Measurements from ENCODE around the gene DPF3. TPM values are rescaled to one million over a fixed set of nuclear protein-coding genes. Genes with fewer than 3 reads are reported as not detected.

The DPF3 gene
- total and polyA plus RNA-seq, 2 donors (not counting 1 experiment from before 2014, with no cell fraction given) = 3.4 to 10.2 TPM

GRCh38 chr14:72625689-72626088 lies 268.2 kb downstream of the DPF3 start:
- H3K4me3 Mint-ChIP-seq = no peak overlapping the region
- Histone ChIP-seq H3K9me3 (ENCODE audit: control extremely low read depth in 1 of 3, control insufficient read depth in 2 of 3, insufficient read depth in 1 of 3, low read length in 2 of 3) (peaks cover 0 to 6% (median 4%) of the 10 kb centered on the region in 3 donors), H3K4me2 (replicated peaks; ENCODE audit: low read depth, low read length, poor library complexity, severe bottlenecking) (no peak overlapping the region), H4K20me1 (ENCODE audit: control insufficient read depth, insufficient read depth, low read length, poor library complexity, severe bottlenecking) (no peaks in the 10 kb centered on the region), H3K9ac (ENCODE audit: low read length) (no peak overlapping the region), H3K79me2 (ENCODE audit: control insufficient read depth, insufficient read depth, low read length) (no peaks in the 10 kb centered on the region), H3K27me3 (replicated peaks in 1 of 4; ENCODE audit: control extremely low read depth in 1 of 4, control insufficient read depth in 3 of 4, insufficient read depth in 4 of 4, low read length in 3 of 4) (no peaks in the 10 kb centered on the region), H3K36me3 (replicated peaks in 1 of 2; ENCODE audit: control extremely low read depth in 1 of 2, control insufficient read depth in 1 of 2, extremely low read depth in 1 of 2, insufficient read depth in 2 of 2, low read length in 1 of 2) (no peaks in the 10 kb centered on the region), H3K27ac (ENCODE audit: low read length in 2 of 2) (no peak overlapping the region), H3K4me3 (ENCODE audit: control extremely low read depth in 1 of 5, extremely low read depth in 1 of 5, insufficient read depth in 1 of 5, low read depth in 2 of 5, low read length in 4 of 5) (no peak overlapping the region), H3K4me1 (ENCODE audit: control insufficient read depth in 2 of 2, insufficient read depth in 2 of 2, low read length in 2 of 2) (peaks cover 5 to 7% of the 10 kb centered on the region in 2 donors), H2AFZ (ENCODE audit: insufficient read depth, low read depth, low read length, poor library complexity, severe bottlenecking) (no peak overlapping the region)
- CTCF ChIA-PET = no interaction called here
- POLR2A ChIA-PET = no interaction called here
- ATAC-seq (ENCODE audit: low read depth) = no peak
- no CpG with 5 or more reads among the region's 2 CpGs for WGBS (ENCODE audit: insufficient coverage)
- H3K27ac Mint-ChIP-seq = no peak overlapping the region
- no peaks in the 10 kb centered on the region for H3K27me3 Mint-ChIP-seq
- no peak for DNase-seq
- intact Hi-C loops (cut with micrococcal nuclease) = no loop called here
- no peaks in the 10 kb centered on the region for H3K9me3 Mint-ChIP-seq (ENCODE audit: insufficient read depth)
- H3K4me1 Mint-ChIP-seq = peaks cover 2% of the 10 kb centered on the region
- TF ChIP-seq EZH2 (IDR thresholded peaks at IDR 0.05; ENCODE audit: borderline replicate concordance, insufficient read depth, low read depth, low read length, poor library complexity, severe bottlenecking) (no peak), CTCF (IDR thresholded peaks at IDR 0.05) (no peak)

- H3K27ac ChIP-seq (ENCODE audit: low read length in 2 of 2) = no peak overlapping the region
- Mint-ChIP-seq H3K27me3 (no peaks in the 10 kb centered on the region), H3K9me3 (ENCODE audit: insufficient read depth) (no peaks in the 10 kb centered on the region), H3K4me3 (no peak overlapping the region), H3K4me1 (peaks cover 2% of the 10 kb centered on the region), H3K27ac (no peak overlapping the region)
- H3K27me3 ChIP-seq (replicated peaks in 1 of 4; ENCODE audit: control extremely low read depth in 1 of 4, control insufficient read depth in 3 of 4, insufficient read depth in 4 of 4, low read length in 3 of 4) = no peaks in the 10 kb centered on the region
- ChIA-PET CTCF (interaction anchor here (1.1 kb wide), 1 partner anchor 12 kb away, joined by 3 read pairs; no protein-coding TSS in a partner anchor), POLR2A (no interaction called here)
- no peak for ATAC-seq (ENCODE audit: low read depth)
- WGBS (ENCODE audit: insufficient coverage) = 67% methylated on average over 6 of the region's 6 CpGs
- no peaks in the 10 kb centered on the region for H3K36me3 ChIP-seq (replicated peaks in 1 of 2; ENCODE audit: control extremely low read depth in 1 of 2, control insufficient read depth in 1 of 2, extremely low read depth in 1 of 2, insufficient read depth in 2 of 2, low read length in 1 of 2)
- no peak for DNase-seq
- H3K9me3 ChIP-seq (ENCODE audit: control extremely low read depth in 1 of 3, control insufficient read depth in 2 of 3, insufficient read depth in 1 of 3, low read length in 2 of 3) = peaks cover 0 to 4% (median 1%) of the 10 kb centered on the region in 3 donors
- H3K9ac ChIP-seq (ENCODE audit: low read length) = no peak overlapping the region
- TF ChIP-seq CTCF (IDR thresholded peaks at IDR 0.05) (no peak), EZH2 (IDR thresholded peaks at IDR 0.05; ENCODE audit: borderline replicate concordance, insufficient read depth, low read depth, low read length, poor library complexity, severe bottlenecking) (no peak)
- H4K20me1 ChIP-seq (ENCODE audit: control insufficient read depth, insufficient read depth, low read length, poor library complexity, severe bottlenecking) = no peaks in the 10 kb centered on the region
- no peak overlapping the region for H3K4me2 ChIP-seq (replicated peaks; ENCODE audit: low read depth, low read length, poor library complexity, severe bottlenecking)
- H3K4me1 ChIP-seq (ENCODE audit: control insufficient read depth in 2 of 2, insufficient read depth in 2 of 2, low read length in 2 of 2) = peaks cover 5 to 7% of the 10 kb centered on the region in 2 donors
- no peaks in the 10 kb centered on the region for H3K79me2 ChIP-seq (ENCODE audit: control insufficient read depth, insufficient read depth, low read length)
- H3K4me3 ChIP-seq (ENCODE audit: control extremely low read depth in 1 of 5, extremely low read depth in 1 of 5, insufficient read depth in 1 of 5, low read depth in 2 of 5, low read length in 4 of 5) = no peak overlapping the region
- intact Hi-C loops (cut with micrococcal nuclease) = no loop called here
- no peak overlapping the region for H2AFZ ChIP-seq (ENCODE audit: insufficient read depth, low read depth, low read length, poor library complexity, severe bottlenecking)
These were observed 272.4 kb downstream of the DPF3 start for GRCh38 chr14:72621387-72622065.

Data from B cell (primary cell).